Spleen (tissue), 11 donors: ENCODE results near the gene RPTOR. TPM values are rescaled to one million over a fixed set of nuclear protein-coding genes. Genes with fewer than 3 reads are reported as not detected.

Experiments
- DNase-seq: peaks from one replicate; pipeline ENCODE4 v3.0.0-alpha.2; 2020
- H3K27ac ChIP-seq, 8 donors: fragments of 200-600 bp; sonication (generic) in 7 of 8; 1 replicate in 4 of 8; 2 replicates in 4 of 8; pipeline versions ENCODE4 v1.5.0 to v1.8.0; 2016 to 2021; ENCODE audit warnings: inconsistent platforms in 4 of 8, mild to moderate bottlenecking in 4 of 8, moderate library complexity in 1 of 8
- H3K27me3 ChIP-seq, 7 donors: fragments of 200-600 bp; sonication (generic) in 6 of 7; replicated peaks in 1 of 7; 1 replicate in 4 of 7; 2 replicates in 3 of 7; pipeline versions ENCODE4 v1.5.0 to v1.8.0; 2016 to 2021; ENCODE audit warnings: inconsistent platforms in 3 of 7, mild to moderate bottlenecking in 1 of 7
- H3K36me3 ChIP-seq, 6 donors: fragments of 200-600 bp; sonication (generic) in 5 of 6; 1 replicate in 4 of 6; 2 replicates in 2 of 6; pipeline versions ENCODE4 v1.5.0 to v1.8.0; 2016 to 2021; ENCODE audit warnings: inconsistent platforms in 2 of 6
- H3K4me1 ChIP-seq, 6 donors: fragments of 200-600 bp; sonication (generic) in 5 of 6; 1 replicate in 3 of 6; 2 replicates in 3 of 6; pipeline versions ENCODE4 v1.5.0 to v1.8.0; 2016 to 2021; ENCODE audit warnings: inconsistent platforms in 3 of 6
- H3K4me3 ChIP-seq, 8 donors: fragments of 200-600 bp; sonication (generic) in 7 of 8; 1 replicate in 4 of 8; 2 replicates in 4 of 8; pipeline versions ENCODE4 v1.5.0 to v1.8.0; 2016 to 2021; ENCODE audit warnings: inconsistent platforms in 4 of 8, mild to moderate bottlenecking in 4 of 8, moderate library complexity in 2 of 8
- H3K9me3 ChIP-seq, 8 donors: fragments of 200-600 bp; sonication (generic) in 7 of 8; 1 replicate in 4 of 8; 2 replicates in 4 of 8; pipeline versions ENCODE4 v1.5.0 to v1.8.0; 2016 to 2021; ENCODE audit warnings: inconsistent platforms in 4 of 8
- CTCF ChIP-seq, 11 experiments: fragments of 200-600 bp in 7 of 11; fragments of 450-650 bp in 4 of 11; sonication (generic) in 4 of 11; IDR thresholded peaks in 8 of 11; conservative IDR thresholded peaks in 3 of 11; 1 replicate in 7 of 11; 2 replicates in 4 of 11; pipeline versions ENCODE4 v1.4.0 to v1.8.0; 2016 to 2021; ENCODE audit warnings: antibody characterized with exemption in 11 of 11, inconsistent platforms in 4 of 11, mild to moderate bottlenecking in 1 of 11
- POLR2A ChIP-seq, 3 donors: fragments of 450-650 bp; IDR thresholded peaks; one replicate each; pipeline ENCODE4 v1.5.1; 2017; ENCODE audit warnings: antibody characterized with exemption in 3 of 3, mild to moderate bottlenecking in 1 of 3
- POLR2AphosphoS5 ChIP-seq, 3 donors: sonication (generic); formaldehyde crosslinking; IDR thresholded peaks; one replicate each; pipeline ENCODE4 v1.5.1; 2017; ENCODE audit warnings: antibody characterized with exemption in 3 of 3
- WGBS, 5 donors: extraction: QIAGEN DNeasy Blood & Tissue Kit in 3 of 5; methylation state at CpG; one replicate each; pipeline versions ENCODE4 v1.1.5 to v1.1.7; 2013 to 2018; 5-methylcytosine and 5-hydroxymethylcytosine counted together
- intact Hi-C: fragments of 100-400 bp; cut with DNase I; formaldehyde crosslinking; loops from one replicate; pipeline ENCODE4 v1.15.0; 2023; ENCODE audit warnings: low total_unique reads
- polyA plus RNA-seq, 3 donors: library from polyadenylated mRNA; stranded (reverse); fragments of 200-250 nt; gene quantifications; one replicate each; pipeline ENCODE4 v1.2.1, GENCODE V29; 2013
- total RNA-seq, 7 donors: library from RNA; depleted of rRNA in 3 of 7; stranded (reverse); fragments of >200 nt in 3 of 7; fragmentation: NEBNext Ultra II Directional in 4 of 7; extraction: Animal tissue kit (Norgen Biotek cat#: 25700) in 4 of 7; gene quantifications; one replicate each; pipeline versions ENCODE4 v1.1.0 to v1.2.1, GENCODE V29; 2016 to 2021
- donor health status: healthy with polysubstance abuse.
- donor health status: DM: no; HTN: no; CAD: no; lungs with moderate emphysema.
- donor health status: DM: no; HTN: no; CAD: no.
- donor health status: Bipolar disorder and iron deficiency.
- donor health status: healthy.
- donor health status: DM: no; HTN: no; CAD: no.
- donor health status: DM: yes; HTN: yes; CAD: no.

The RPTOR gene
- total and polyA plus RNA-seq, 10 donors: 3.1 to 61.2 (median 40.7) TPM

GRCh38 chr17:80893604-80894438 is 349.2 kb downstream of the RPTOR start:
- intact Hi-C loops: no loop called here
- H3K4me3 ChIP-seq: no peak overlapping the region
- no peaks in the 10 kb centered on the region for H3K27me3 ChIP-seq
- no peak for DNase-seq
- peaks cover 0 to 33% (median 13%) of the 10 kb centered on the region in 6 donors for H3K4me1 ChIP-seq
- no peaks in the 10 kb centered on the region for H3K9me3 ChIP-seq
- WGBS, 5 donors: 92 to 96% (median 95%) methylated on average over 33 to 34 of the region's 34 CpGs
- H3K27ac ChIP-seq: no peak overlapping the region
- H3K36me3 ChIP-seq: peaks cover 0 to 81% (median 26%) of the 10 kb centered on the region in 6 donors
- no peak for TF ChIP-seq POLR2A (IDR thresholded peaks at IDR 0.05)
- TF ChIP-seq CTCF (IDR thresholded peaks at IDR 0.05 in 8 of 11, conservative IDR thresholded peaks at IDR 0.05 in 3 of 11): no peak
- no peak for TF ChIP-seq POLR2AphosphoS5 (IDR thresholded peaks at IDR 0.05)

- Histone ChIP-seq H3K36me3 (peaks cover 0 to 79% (median 26%) of the 10 kb centered on the region in 6 donors), H3K4me1 (peaks cover 0 to 39% (median 14%) of the 10 kb centered on the region in 6 donors), H3K27me3 (no peaks in the 10 kb centered on the region), H3K4me3 (no peak overlapping the region), H3K27ac (no peak overlapping the region), H3K9me3 (no peaks in the 10 kb centered on the region)
- WGBS, 5 donors: 86 to 96% (median 92%) methylated on average over 4 of the region's 4 CpGs
- intact Hi-C loops: no loop called here
- no peak for TF ChIP-seq CTCF (IDR thresholded peaks at IDR 0.05 in 8 of 11, conservative IDR thresholded peaks at IDR 0.05 in 3 of 11)
- TF ChIP-seq POLR2AphosphoS5 (IDR thresholded peaks at IDR 0.05): no peak
- TF ChIP-seq POLR2A (IDR thresholded peaks at IDR 0.05): no peak
- DNase-seq: no peak
These were observed 349.7 kb downstream of the RPTOR start for GRCh38 chr17:80894439-80894721.

GRCh38 chr17:80894726-80895125 is 350.1 kb downstream of the RPTOR start:
- peaks cover 0 to 79% (median 26%) of the 10 kb centered on the region in 6 donors for H3K36me3 ChIP-seq

More at GRCh38 chr17:80894726-80895125, 350.1 kb downstream of the RPTOR start:
- Histone ChIP-seq H3K9me3 (no peaks in the 10 kb centered on the region), H3K4me3 (no peak overlapping the region), H3K27ac (no peak overlapping the region), H3K27me3 (no peaks in the 10 kb centered on the region), H3K4me1 (peaks cover 0 to 42% (median 16%) of the 10 kb centered on the region in 6 donors)
- 90 to 98% (median 96%) methylated on average over 16 of the region's 16 CpGs for WGBS, 5 donors
- intact Hi-C loops: no loop called here
- no peak for TF ChIP-seq POLR2AphosphoS5 (IDR thresholded peaks at IDR 0.05)
- TF ChIP-seq CTCF (IDR thresholded peaks at IDR 0.05 in 8 of 11, conservative IDR thresholded peaks at IDR 0.05 in 3 of 11): no peak
- TF ChIP-seq POLR2A (IDR thresholded peaks at IDR 0.05): no peak
- DNase-seq: no peak
